GM20000 (cell line): Measurements from ENCODE around the gene ROR1.

Experiments
- DNase-seq: peaks from one replicate; pipeline ENCODE4 v3.0.0; 2012; ENCODE audit warnings: low spot score
- CTCF ChIP-seq: IDR thresholded peaks from 2 replicates; pipeline ENCODE4 v1.5.1; 2012; ENCODE audit warnings: mild to moderate bottlenecking, control low read depth; ENCODE audit errors: extremely low read depth, missing control alignments

The ROR1 gene

GRCh38 chr1:63946866-63947491 is 173.2 kb downstream of the ROR1 start:
- no peak for TF ChIP-seq CTCF
- no peak for DNase-seq

GRCh38 chr1:63947904-63948303 is 174.1 kb downstream of the ROR1 start:
- no peak for TF ChIP-seq CTCF
- no peak for DNase-seq

- no peak for DNase-seq
- TF ChIP-seq CTCF, result no peak
These were observed 176.2 kb downstream of the ROR1 start for GRCh38 chr1:63950023-63950422.

- no peak for TF ChIP-seq CTCF
- DNase-seq, result no peak
These were observed 177.5 kb downstream of the ROR1 start for GRCh38 chr1:63951059-63951946.

GRCh38 chr1:63954187-63954586 is 180.4 kb downstream of the ROR1 start:
- no peak for TF ChIP-seq CTCF
- DNase-seq, result no peak

- no peak for TF ChIP-seq CTCF
- DNase-seq, result no peak
These were observed 181.7 kb downstream of the ROR1 start for GRCh38 chr1:63955370-63956145.

- DNase-seq, result no peak
- TF ChIP-seq CTCF, result no peak
These were observed 184.7 kb downstream of the ROR1 start for GRCh38 chr1:63958556-63958955.
